Neural crest cell (in vitro differentiated cells): ENCODE data around the gene SPHK2. TPM values are rescaled to one million over a fixed set of nuclear protein-coding genes. Genes with fewer than 3 reads are reported as not detected.
"Not testable (repeated sequence)": the region's sequence is repeated elsewhere in the genome, so short reads cannot be mapped to it uniquely, and the experiment has no call there.

ENCODE experiments used
- DNase-seq: peaks from one replicate; pipeline ENCODE4 v3.0.0; 2021; ENCODE audit warnings: low read depth, mixed read lengths, low spot score
- H3K27ac Mint-ChIP-seq: one replicate; pipeline ENCODE4 v1.8.0; 2021; ENCODE audit warnings: mild to moderate bottlenecking, mixed read lengths; ENCODE audit not compliant: unreplicated experiment
- H3K27me3 Mint-ChIP-seq: 2 replicates; pipeline ENCODE4 v1.8.0; 2021; ENCODE audit warnings: low read depth, mild to moderate bottlenecking, mixed read lengths
- H3K36me3 Mint-ChIP-seq: 2 replicates; pipeline ENCODE4 v1.8.0; 2021; ENCODE audit warnings: low read depth, mild to moderate bottlenecking, mixed read lengths
- H3K4me1 Mint-ChIP-seq: 2 replicates; pipeline ENCODE4 v1.8.0; 2021; ENCODE audit warnings: mixed read lengths
- H3K4me3 Mint-ChIP-seq: one replicate; pipeline ENCODE4 v1.8.0; 2021; ENCODE audit warnings: mild to moderate bottlenecking, mixed read lengths
- H3K9me3 Mint-ChIP-seq: 2 replicates; pipeline ENCODE4 v1.8.0; 2021; ENCODE audit warnings: mixed read lengths
- CTCF ChIP-seq: fragments of 200-600 bp; sonication (generic); conservative IDR thresholded peaks from 2 replicates; pipeline ENCODE4 v1.5.0; 2021; ENCODE audit warnings: antibody characterized with exemption, mild to moderate bottlenecking
- total RNA-seq: library from RNA; stranded (reverse); gene quantifications from 2 replicates; pipeline ENCODE4 v1.2.1, GENCODE V29; 2021

Gene SPHK2
- total RNA-seq, 1 donor from 2014 or later: 50.3 TPM

GRCh38 chr19:48575931-48576622 lies 43.2 kb upstream of the SPHK2 start:
- DNase-seq: no peak
- H3K36me3 Mint-ChIP-seq: no peaks in the 10 kb centered on the region

GRCh38 chr19:48577908-48578307 lies 41.4 kb upstream of the SPHK2 start:
- H3K27ac Mint-ChIP-seq, H3K36me3 Mint-ChIP-seq, H3K27me3 Mint-ChIP-seq, H3K4me3 Mint-ChIP-seq, H3K4me1 Mint-ChIP-seq, DNase-seq, H3K9me3 Mint-ChIP-seq: not testable (repeated sequence)

More at GRCh38 chr19:48575931-48576622, 43.2 kb upstream of the SPHK2 start:
- TF ChIP-seq CTCF: no peak
- no peaks in the 10 kb centered on the region for H3K9me3 Mint-ChIP-seq
- H3K4me1 Mint-ChIP-seq: no peaks in the 10 kb centered on the region
- H3K4me3 Mint-ChIP-seq: no peak overlapping the region
- H3K27me3 Mint-ChIP-seq: peaks cover 2% of the 10 kb centered on the region
- no peak overlapping the region for H3K27ac Mint-ChIP-seq

GRCh38 chr19:48578891-48579290 lies 40.4 kb upstream of the SPHK2 start:
- Mint-ChIP-seq H3K4me3 (no peak overlapping the region), H3K36me3 (no peaks in the 10 kb centered on the region), H3K27me3 (no peaks in the 10 kb centered on the region), H3K9me3 (no peaks in the 10 kb centered on the region), H3K27ac (no peak overlapping the region), H3K4me1 (no peaks in the 10 kb centered on the region)
- no peak for DNase-seq
- TF ChIP-seq CTCF: no peak

GRCh38 chr19:48582168-48582567 lies 37.1 kb upstream of the SPHK2 start:
- no peaks in the 10 kb centered on the region for H3K36me3 Mint-ChIP-seq
- H3K9me3 Mint-ChIP-seq: no peaks in the 10 kb centered on the region
- peaks cover 4% of the 10 kb centered on the region for H3K4me1 Mint-ChIP-seq
- peaks cover 17% of the 10 kb centered on the region for H3K27me3 Mint-ChIP-seq
- DNase-seq: no peak
- H3K27ac Mint-ChIP-seq: no peak overlapping the region
- TF ChIP-seq CTCF: no peak
- H3K4me3 Mint-ChIP-seq: no peak overlapping the region

- H3K27ac Mint-ChIP-seq: no peak overlapping the region
- H3K4me1 Mint-ChIP-seq: peaks cover 13% of the 10 kb centered on the region
- no peak for DNase-seq
- no peak overlapping the region for H3K4me3 Mint-ChIP-seq
- peaks cover 41% of the 10 kb centered on the region for H3K27me3 Mint-ChIP-seq
- no peaks in the 10 kb centered on the region for H3K9me3 Mint-ChIP-seq
- H3K36me3 Mint-ChIP-seq: no peaks in the 10 kb centered on the region
- TF ChIP-seq CTCF: no peak
Observed at GRCh38 chr19:48587387-48587786, 31.9 kb upstream of the SPHK2 start.

- TF ChIP-seq CTCF: peak; percentile 97
- H3K9me3 Mint-ChIP-seq: no peaks in the 10 kb centered on the region
- H3K36me3 Mint-ChIP-seq: no peaks in the 10 kb centered on the region
- H3K27me3 Mint-ChIP-seq: peaks cover 41% of the 10 kb centered on the region
- peaks cover 13% of the 10 kb centered on the region for H3K4me1 Mint-ChIP-seq
- peak overlapping the region; percentile 64 for H3K4me3 Mint-ChIP-seq
- H3K27ac Mint-ChIP-seq: no peak overlapping the region
- DNase-seq: peak; percentile 98
Observed at GRCh38 chr19:48588670-48589401, 30.5 kb upstream of the SPHK2 start.
